HT-29 (cell line): ENCODE data around the gene GAB2. TPM values are rescaled to one million over a fixed set of nuclear protein-coding genes. Genes with fewer than 3 reads are reported as not detected.
A peak's percentile ranks its signal among the peaks of the same experiment; 100 is the strongest.
"Not testable (repeated sequence)": the region's sequence is repeated elsewhere in the genome, so short reads cannot be mapped to it uniquely, and the experiment has no call there.

ENCODE experiments used
- DNase-seq: peaks from one replicate; pipeline ENCODE4 v3.0.0-alpha.2; 2015; ENCODE audit warnings: low spot score
- total RNA-seq: library from RNA; depleted of rRNA; stranded (reverse); fragments of >200 nt; shearing (Covaris generic); gene quantifications from 2 replicates; pipeline ENCODE4 v1.2.3, GENCODE V29; 2014; rRNA removed

Gene GAB2, protein sequence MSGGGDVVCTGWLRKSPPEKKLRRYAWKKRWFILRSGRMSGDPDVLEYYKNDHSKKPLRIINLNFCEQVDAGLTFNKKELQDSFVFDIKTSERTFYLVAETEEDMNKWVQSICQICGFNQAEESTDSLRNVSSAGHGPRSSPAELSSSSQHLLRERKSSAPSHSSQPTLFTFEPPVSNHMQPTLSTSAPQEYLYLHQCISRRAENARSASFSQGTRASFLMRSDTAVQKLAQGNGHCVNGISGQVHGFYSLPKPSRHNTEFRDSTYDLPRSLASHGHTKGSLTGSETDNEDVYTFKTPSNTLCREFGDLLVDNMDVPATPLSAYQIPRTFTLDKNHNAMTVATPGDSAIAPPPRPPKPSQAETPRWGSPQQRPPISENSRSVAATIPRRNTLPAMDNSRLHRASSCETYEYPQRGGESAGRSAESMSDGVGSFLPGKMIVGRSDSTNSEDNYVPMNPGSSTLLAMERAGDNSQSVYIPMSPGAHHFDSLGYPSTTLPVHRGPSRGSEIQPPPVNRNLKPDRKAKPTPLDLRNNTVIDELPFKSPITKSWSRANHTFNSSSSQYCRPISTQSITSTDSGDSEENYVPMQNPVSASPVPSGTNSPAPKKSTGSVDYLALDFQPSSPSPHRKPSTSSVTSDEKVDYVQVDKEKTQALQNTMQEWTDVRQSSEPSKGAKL
- total RNA-seq: 1.8 and 3.6 TPM in 2 replicates

DNA sequence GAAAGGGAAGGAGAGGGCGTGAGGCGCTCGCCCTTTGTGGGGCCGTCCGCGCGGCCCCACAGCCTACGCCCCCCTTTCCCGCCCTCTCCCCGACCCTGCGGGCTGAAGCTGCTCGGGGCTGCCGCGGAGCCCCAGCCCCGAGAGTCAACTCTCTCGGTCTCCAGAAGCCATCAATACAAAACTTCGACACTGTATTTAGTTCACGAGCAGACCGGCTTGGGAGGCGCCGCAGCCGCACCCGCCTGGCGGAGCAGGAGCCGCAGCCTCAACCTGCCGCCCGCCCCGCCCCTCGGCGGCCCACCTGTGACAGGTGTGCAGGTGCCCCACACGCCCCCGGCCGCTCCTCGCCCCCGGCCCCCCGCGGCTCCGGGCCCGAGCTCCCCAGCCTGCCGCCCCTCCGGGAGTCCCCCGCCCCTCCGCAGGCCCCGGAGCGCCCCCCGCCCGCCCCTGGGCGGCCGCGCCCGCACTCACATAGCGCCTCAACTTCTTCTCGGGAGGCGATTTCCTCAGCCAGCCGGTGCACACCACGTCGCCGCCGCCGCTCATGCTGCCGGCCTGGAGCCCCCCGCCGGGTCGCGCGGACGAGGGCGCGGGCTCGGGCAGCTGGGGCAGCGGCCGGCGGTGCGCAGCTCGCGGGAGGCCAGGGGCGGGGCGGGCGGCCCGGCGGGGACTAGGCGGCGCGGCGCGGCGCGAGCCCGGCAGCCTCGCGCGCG lies at the start of gene GAB2:
GAB2 (minus strand) TSS at position 646 of the 713 bp plus-strand sequence; CDS start at position 546, 100 bp downstream.
- DNase-seq: no peak

DNA sequence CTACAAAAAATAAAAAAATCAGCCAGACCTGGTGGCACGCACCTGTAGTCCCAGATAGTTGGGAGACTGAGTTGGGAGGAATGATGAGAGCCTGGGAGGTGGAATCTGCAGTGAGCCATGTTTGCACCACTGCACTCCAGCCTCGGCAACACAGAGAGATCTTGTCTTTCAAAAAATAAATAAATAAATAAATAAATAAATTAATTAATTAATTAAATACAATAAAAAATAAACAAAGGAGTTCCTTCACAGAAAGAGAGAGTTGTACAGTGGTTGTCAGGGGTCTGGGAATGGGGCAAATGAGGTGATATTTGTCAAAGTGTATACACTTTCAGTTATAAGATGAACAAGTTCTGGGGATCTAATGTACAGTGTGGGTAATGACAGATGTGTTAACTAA lies 49.8 kb upstream of the GAB2 start:
- no peak for DNase-seq

DNA sequence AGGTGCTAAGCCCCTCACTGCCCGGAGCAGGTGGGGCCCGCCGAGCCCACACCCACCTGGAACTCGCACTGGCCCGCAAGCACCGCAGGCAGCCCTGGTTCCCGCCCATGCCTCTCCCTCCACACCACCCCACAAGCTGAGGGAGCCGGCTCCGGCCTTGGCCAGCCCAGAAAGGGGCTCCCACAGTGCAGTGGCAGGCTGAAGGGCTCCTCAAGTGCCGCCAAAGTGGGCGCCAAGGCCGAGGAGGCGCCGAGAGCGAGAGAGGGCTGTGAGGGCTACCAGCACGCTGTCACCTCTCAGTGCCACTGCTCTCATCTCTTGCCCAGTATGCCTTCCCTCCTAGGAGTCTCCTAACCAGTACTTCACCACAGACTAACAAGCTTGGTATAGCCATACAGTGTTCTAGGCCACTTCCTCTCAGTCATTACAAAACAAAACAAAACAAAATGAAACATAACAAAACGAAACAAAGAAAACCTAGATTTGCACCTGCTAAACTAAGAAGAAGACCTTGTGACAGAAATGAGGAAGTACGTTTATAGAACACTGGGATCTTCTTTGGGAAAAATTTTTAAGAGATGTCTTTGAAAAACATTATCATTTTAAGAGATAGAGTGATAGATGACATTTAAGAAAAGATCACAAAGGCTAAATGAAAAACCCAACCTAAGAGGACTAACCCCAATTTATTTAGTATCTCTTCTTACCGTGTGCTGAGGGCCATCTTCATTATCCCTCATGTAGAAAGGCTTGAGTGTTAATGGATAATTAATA lies 47.7 kb upstream of the GAB2 start:
- DNase-seq: no peak

DNA sequence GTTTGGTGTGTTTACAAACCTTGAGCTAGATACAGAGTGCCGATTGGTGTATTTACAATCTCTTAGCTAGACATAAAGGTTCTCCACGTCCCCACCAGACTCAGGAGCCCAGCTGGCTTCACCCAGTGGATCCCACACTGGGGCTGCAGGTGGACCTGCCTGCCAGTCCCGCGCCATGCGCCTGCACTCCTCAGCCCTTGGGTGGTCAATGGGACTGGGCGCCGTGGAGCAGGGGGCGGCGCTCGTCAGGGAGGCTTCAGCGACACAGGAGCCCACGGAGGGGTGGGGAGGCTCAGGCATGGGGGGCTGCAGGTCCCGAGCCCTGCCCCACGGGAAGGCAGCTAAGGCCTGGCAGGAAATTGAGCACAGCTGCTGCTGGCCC lies 47.2 kb upstream of the GAB2 start:
- not testable (repeated sequence) for DNase-seq

DNA sequence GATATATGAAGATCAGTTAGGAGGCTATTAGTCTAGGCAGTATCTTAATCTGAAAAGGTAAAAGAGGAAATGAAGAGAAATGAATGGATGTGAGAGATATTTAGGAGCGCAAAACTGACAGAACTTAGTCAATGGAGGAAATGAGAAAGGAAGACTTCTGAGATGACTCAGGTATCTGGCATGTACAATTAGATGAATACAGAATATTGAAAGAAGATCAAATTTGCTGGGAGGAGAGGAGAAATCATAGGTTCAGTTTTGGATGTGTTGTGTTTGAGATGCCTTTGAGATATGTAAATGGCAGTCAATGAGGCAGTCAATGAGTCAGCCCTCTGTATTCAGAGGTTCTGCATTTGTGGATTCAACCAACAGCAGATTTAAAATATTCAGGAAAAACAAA lies 42.9 kb upstream of the GAB2 start:
- no peak for DNase-seq

DNA sequence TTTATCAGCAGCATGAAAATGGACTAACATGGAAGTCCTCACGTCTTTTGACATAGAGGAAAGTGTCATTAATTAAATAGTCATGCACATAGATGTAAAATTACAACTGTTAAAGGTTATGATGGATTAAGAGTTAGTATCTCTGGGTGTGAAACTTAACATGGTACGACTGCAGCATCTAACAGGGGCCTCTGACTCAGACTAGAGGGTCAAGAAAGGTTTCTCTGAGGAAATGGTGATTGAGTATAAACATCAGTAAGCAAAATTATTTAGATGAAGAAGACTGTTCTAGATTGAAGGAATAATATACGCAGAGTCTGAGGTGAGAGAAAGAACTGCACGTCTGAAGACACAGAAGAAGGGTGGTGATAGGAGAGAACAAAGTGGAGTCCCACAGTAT lies 42.1 kb upstream of the GAB2 start:
- DNase-seq: no peak

DNA sequence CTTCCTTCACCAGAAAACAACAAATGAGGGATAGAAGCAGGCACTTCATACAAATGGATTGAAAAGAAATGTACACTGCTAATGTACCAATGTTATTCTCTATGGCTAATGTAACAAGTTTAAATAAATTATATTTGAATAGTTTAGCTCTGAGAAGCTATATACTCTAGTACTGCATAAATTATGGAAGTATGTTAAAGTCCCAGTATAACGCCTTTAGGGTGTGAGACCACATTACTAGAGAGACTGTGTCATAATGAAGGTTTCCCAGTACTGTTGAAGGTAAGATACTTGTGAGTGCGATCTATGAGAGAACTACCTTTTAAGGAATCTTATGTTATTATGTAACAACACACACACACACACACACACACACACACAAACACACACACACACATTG lies 39.8 kb upstream of the GAB2 start:
- DNase-seq: no peak

DNA sequence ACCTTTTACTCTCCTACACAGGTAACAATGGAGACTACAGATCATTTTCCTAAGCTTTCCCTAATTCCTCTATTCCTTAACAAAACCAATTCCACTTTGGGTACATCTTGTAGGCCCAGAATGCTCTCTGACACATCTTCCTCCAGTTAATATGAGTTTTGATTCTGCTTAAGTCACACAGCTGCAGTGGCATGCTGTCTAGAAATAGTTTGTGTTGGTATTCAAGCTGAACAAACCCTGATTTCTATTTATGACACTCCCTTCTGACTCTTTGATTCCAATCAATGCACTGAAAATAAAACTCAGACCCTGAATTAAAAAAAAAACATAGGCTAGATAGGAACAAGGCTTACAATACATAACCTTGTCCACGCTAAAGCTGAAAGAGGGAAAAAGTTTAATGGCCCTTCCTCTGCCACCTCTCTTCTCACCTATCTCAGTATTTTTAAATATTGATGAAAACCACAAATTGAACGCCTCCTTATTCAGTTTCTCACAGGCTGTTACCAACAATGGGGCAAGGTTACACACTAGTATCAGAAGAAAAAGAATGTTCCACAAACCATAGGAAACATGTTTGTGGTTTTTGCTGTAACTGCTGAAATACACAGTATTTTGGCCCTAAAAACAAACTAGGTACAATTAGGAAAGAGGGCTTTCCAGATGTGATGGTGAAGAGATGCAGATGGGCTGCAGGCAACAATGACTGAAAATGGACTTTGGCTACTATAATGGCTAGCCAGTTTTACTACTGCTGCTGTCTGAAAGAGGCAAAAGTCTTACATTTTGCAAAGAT lies 35.7 kb upstream of the GAB2 start:
- DNase-seq: no peak

DNA sequence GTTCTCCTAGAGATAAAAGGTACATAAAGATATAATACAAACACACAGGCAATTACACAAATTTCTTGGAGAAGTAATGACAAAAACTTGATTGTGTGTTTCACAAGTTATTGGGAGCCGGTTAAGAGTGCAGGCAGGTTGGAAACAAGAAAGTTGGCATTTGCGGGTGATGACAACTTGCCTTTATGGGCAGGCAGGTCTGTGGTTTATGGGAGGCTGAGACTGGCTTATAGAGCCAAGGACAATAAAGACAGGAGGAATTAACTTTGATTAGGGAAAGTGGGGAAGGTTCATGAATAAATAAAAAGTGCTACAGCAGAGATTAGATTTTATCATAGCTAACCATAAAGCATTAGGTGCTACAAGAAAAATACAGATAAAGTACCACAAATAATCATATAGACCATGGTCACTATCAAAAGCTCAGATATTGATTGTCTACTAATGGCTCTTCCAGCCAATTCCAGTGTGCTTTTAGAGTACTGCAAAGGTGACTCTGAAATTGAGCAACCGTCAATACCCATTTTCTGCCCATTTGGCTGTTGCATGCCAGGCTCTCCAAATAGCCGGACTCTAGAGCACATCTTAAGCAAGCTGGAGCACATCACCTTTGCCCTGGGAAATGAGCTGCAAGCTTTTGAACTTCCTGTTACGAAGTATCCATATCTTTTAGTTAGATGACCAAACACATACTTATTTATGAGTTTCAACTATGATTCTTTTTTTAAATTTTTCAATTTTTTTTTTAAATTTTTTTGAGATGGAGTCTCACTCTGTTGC lies 33.9 kb upstream of the GAB2 start:
- DNase-seq: peak; percentile 38

DNA sequence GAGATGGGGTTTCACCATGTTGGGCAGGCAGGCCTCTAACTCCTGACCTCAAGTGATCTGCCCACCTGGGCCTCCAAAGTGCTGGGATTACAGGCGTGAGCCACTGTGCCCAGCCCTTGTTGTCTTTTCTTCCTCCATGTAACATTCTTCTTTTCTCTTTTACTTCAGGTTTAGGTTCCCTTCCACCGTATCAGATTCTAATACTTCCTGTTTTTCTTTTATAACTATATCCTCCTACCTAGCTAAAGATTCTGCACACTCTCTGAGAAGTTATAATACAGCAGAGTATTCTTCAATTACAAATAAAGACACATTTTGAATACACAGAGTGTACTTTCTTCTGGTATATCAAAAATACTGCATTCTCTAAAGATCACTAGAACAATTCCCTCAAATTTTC lies 33.2 kb upstream of the GAB2 start:
- DNase-seq: no peak

DNA sequence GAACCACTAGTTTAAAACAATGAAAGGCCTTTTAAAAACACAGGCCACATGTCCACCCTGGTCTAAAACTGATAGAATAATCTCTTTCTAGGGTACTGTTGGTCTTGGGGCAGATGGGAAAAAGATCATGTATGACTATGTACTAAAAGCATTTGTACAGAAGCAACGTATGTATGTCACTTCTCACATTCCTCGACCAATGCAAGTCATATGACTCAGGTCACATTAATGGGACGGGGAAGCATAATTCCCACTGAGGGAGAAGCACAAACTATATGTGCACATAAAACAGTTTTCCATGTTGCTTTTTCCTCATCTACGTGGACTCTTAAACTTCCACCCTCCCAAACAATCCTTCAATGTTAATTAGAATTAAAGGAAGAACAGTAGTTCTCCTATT lies 32.2 kb upstream of the GAB2 start:
- no peak for DNase-seq

DNA sequence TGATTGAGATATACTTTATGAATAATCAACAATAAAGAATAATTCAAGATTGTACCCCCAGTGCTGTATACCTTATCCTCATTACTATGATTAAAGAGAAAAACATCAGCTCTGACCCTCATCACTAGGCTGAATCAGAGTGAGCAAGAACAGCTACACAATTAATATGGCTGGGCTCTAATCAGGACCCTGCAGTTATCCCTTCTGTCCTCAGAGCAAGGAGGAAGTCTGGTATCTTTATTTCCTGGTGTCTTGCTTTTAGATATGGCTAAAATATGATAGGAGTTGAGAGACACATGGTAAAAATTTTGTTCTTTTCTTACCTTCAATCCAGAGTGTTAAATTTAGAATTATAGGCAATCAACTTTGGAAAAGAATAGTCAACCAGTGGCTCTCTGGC lies 28.6 kb upstream of the GAB2 start:
- no peak for DNase-seq

DNA sequence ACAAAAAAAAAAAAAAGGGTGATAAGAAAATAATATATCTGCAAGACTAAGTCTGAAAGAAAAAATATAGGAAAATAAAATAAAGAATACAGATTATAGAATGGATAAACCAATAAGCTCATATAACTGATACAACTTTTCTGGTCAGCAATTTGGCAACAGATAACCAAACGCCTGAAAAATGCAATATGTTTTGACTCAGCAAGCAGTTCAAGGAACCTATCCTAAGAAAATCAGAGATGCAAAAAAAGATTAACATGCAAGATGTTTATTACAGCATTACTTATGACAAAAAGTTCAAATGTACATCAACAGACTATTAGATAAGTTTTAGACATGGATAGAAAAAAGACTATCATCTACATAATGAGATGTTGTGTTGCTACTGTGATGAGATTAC lies 27.1 kb upstream of the GAB2 start:
- no peak for DNase-seq

DNA sequence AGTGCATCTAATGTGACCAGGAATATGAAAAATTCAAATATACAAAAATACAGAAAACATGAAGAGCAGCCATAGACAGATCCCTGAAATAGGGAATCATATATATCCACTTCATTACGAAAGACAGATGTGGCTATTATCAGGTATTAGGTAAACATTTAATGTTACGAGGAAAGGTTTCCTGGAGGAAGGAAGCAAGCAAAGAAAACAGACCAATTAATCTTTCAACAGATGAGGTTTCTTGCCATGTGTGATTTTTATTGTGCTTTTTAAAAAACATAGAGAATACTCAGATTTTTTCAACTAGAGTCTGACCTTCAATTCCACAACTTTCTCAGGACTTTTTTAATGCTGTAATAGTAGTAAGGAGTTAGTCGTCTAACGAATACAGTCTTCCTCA lies 24.3 kb upstream of the GAB2 start:
- DNase-seq: no peak

DNA sequence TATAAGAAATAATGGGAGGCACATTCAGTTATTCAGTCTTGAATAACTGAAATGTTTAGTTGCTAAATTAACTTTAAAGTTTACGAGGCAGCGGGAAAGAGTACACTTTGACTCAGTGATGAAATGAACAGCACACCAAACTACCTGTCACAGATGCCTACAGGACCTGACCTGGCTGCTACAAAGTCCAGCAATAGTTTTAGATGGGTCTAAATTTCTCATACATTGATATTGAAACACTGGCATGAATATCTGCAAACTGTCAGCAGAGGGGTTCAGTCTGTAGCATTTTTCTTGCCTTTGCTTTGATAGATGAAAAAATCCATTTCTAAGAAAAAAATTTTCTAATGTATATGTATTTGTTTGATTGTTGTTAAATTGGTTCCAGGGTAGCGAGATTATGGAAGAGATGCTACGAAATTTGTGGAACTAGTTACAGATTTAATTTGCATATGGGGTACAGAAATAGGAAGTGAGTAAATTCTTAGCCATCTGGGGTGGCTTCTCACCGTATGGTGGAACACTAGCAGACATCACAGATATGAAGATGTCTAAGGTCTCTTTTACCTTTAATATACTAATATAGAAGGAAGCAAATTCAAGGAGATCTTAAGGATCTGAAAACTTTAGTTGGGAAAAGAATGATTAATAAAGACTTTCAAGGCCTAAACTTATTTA lies 20.8 kb upstream of the GAB2 start:
- DNase-seq: no peak

DNA sequence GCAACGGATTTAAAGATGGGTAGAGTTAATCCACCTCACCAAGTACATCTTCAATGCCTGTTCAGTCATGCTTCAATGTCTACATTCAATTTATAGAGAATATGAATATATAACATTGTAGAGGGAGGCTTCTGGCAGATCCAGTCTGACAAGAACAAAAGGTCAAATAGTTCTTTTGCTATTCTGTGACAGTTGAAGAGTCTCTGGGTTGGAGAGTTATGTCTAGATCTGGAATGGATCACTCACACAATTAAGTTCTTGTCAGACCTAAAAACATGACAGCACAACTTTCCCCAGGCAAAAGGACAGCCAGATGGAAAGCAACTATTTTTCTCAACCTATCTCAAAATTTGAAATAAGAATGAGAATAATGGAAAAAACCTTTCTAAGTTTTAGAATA lies 15.3 kb upstream of the GAB2 start:
- no peak for DNase-seq

DNA sequence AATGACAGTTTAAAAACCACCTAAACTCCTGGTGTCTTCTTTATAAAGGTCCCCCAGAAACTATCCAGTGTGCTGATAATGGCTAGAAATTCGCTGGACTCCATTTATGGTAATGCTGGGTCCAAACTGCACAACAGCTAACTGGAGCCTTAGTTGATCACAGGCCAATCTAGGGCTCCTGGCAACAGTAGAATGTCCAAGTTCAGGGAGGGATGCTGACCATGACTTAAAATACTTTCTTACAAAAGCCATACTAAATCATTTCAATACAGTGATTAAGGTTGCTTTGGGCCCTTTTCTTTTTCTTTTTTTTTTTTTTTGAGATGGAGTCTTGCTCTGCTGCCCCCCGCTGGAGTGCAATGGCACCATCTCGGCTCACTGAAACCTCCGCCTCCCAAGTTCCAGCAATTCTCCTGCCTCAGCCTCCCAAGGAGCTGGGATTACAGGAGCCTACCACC lies 14.5 kb upstream of the GAB2 start:
- DNase-seq: peak; percentile 25

DNA sequence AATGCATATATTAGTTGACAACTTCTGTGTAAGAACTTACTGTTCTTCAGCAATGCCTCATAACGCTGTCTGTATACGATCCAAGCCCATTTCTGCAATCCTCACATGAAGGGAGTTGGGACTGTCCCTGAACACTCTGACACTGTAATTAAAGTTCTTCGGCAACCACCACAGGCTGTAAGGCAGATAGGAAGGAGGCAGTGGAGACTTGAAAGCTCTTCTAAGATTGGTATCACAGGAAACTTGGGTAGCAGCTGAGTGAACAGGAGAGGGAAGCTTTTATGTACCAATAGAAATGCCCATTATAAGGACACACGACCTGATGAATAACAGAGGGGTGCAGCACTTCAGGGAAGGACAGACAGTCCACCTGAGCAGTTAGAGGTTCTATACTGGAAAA lies 12.0 kb upstream of the GAB2 start:
- DNase-seq: no peak

DNA sequence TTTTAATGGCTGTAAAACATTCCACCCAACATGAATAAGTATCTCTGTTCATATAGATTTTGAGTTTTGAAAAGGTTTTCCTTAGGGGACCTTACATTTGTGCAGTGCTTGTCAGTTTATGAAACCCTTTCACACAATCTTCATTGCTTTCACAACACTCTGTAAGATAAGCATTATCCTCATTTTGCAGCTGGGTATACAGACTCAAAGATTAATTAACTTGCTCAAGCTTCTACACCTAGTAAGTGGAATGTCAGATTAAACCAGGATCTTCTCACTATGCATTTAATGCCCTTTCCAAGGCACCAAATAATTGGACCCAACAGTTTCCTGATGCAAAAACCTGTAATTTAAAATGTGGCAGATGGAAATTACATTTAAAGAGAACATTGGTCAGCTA lies 11.6 kb upstream of the GAB2 start:
- DNase-seq: no peak

DNA sequence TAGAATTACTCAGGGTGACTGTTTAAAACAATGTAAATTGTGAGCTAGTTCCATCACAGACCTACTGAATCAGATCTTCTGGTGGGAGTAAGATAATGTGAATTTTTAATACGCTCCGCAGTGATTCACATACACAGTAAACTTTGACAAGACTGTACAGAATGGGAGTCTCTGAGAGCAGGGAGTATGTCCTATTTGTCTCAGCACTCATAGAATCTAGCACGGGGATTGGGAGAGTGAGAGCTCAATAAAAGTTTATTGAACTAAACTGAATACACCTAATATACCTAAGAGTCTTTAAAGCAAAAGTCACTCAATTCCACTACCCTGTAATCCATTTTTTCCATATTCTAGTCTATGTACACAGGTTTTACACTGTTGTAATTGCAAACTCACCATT lies 11.2 kb upstream of the GAB2 start:
- DNase-seq: no peak
